Uterus (tissue), 4 donors: ENCODE measurements around the gene PSG11. TPM values are rescaled to one million over a fixed set of nuclear protein-coding genes. Genes with fewer than 3 reads are reported as not detected.
"Not testable (repeated sequence)": the region's sequence is repeated elsewhere in the genome, so short reads cannot be mapped to it uniquely, and the experiment has no call there.

ENCODE experiments used
- DNase-seq, 2 donors: peaks; one replicate each; pipeline ENCODE4 v3.0.0-alpha.2; 2019 to 2020
- H3K27ac ChIP-seq, 2 donors: fragments of 200-600 bp; sonication (generic); 1 replicate in 1 of 2; 2 replicates in 1 of 2; pipeline ENCODE4 v1.5.1; 2016 to 2018
- H3K27me3 ChIP-seq, 2 donors: fragments of 200-600 bp; sonication (generic); one replicate each; pipeline ENCODE4 v1.5.1; 2018 to 2019; ENCODE audit warnings: control low read depth in 1 of 2
- H3K36me3 ChIP-seq, 2 donors: fragments of 200-600 bp; sonication (generic); one replicate each; pipeline ENCODE4 v1.5.1; 2019; ENCODE audit warnings: control low read depth in 1 of 2
- H3K4me1 ChIP-seq, 2 donors: fragments of 200-600 bp; sonication (generic); one replicate each; pipeline ENCODE4 v1.5.1; 2018 to 2019; ENCODE audit warnings: control low read depth in 1 of 2
- H3K4me3 ChIP-seq, 2 donors: fragments of 200-600 bp; sonication (generic); 1 replicate in 1 of 2; 2 replicates in 1 of 2; pipeline ENCODE4 v1.5.1; 2018 to 2019; ENCODE audit warnings: mild to moderate bottlenecking in 1 of 2
- H3K9me3 ChIP-seq, 2 donors: fragments of 200-600 bp; sonication (generic); one replicate each; pipeline ENCODE4 v1.5.1; 2019; ENCODE audit warnings: control low read depth in 1 of 2
- POLR2A ChIP-seq, 2 donors: fragments of 450-650 bp; IDR thresholded peaks; one replicate each; pipeline ENCODE4 v1.6.1; 2016; ENCODE audit warnings: antibody characterized with exemption in 2 of 2, mild to moderate bottlenecking in 1 of 2, moderate library complexity in 1 of 2
- intact Hi-C: fragments of 100-400 bp; cut with DNase I; formaldehyde crosslinking; loops from one replicate; pipeline ENCODE4 v1.15.1; 2023; ENCODE audit warnings: low total_unique reads
- total RNA-seq, 4 donors: library from RNA; depleted of rRNA in 3 of 4; stranded (reverse); fragments of >200 nt in 3 of 4; gene quantifications; one replicate each; pipeline versions ENCODE4 v1.1.0 to v1.2.4, GENCODE V29; 2014 to 2023
- TF ChIP-seq, protein P1 (sequence below), 4 experiments: fragments of 200-600 bp in 2 of 4; fragments of 450-650 bp in 2 of 4; sonication (generic) in 2 of 4; IDR thresholded peaks; one replicate each; pipeline ENCODE4 v1.5.1; 2016 to 2019; ENCODE audit warnings: antibody characterized with exemption in 4 of 4, mild to moderate bottlenecking in 2 of 4, moderate library complexity in 1 of 4
- donor health status: DM: yes; HTN: yes; CAD: no.

The PSG11 gene
- total RNA-seq, 4 donors from 2014 or later = not detected

DNA sequence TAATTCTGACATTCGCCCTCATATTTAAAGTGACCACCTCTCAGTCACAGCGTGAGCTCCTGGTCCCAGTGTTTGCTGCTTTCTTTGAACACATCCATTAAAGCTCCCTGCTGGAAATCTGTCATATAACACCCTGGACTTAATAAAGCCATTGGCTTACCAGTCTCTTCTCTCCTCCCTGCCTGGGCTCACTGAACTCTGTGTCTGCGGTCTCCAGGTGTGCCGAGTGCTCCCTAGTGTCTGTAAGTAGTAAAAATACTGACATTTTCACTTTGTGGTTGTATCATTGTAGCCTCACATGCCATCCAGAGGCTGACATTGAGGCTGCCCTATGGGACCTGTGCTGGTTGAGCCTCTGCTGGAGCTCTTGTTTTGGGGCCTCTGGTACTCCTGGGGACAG is 2.6 kb upstream of the PSG11 start:
- no peak for DNase-seq
- Histone ChIP-seq H3K36me3 (no peaks in the 10 kb centered on the region), H3K9me3 (no peaks in the 10 kb centered on the region), H3K27ac (no peak overlapping the region), H3K27me3 (no peaks in the 10 kb centered on the region), H3K4me1 (no peaks in the 10 kb centered on the region), H3K4me3 (no peak overlapping the region)
- no peak for TF ChIP-seq POLR2A (IDR thresholded peaks at IDR 0.05)
- TF ChIP-seq, protein P1, sequence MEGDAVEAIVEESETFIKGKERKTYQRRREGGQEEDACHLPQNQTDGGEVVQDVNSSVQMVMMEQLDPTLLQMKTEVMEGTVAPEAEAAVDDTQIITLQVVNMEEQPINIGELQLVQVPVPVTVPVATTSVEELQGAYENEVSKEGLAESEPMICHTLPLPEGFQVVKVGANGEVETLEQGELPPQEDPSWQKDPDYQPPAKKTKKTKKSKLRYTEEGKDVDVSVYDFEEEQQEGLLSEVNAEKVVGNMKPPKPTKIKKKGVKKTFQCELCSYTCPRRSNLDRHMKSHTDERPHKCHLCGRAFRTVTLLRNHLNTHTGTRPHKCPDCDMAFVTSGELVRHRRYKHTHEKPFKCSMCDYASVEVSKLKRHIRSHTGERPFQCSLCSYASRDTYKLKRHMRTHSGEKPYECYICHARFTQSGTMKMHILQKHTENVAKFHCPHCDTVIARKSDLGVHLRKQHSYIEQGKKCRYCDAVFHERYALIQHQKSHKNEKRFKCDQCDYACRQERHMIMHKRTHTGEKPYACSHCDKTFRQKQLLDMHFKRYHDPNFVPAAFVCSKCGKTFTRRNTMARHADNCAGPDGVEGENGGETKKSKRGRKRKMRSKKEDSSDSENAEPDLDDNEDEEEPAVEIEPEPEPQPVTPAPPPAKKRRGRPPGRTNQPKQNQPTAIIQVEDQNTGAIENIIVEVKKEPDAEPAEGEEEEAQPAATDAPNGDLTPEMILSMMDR (IDR thresholded peaks at IDR 0.05) = no peak
- intact Hi-C loops = no loop called here

DNA sequence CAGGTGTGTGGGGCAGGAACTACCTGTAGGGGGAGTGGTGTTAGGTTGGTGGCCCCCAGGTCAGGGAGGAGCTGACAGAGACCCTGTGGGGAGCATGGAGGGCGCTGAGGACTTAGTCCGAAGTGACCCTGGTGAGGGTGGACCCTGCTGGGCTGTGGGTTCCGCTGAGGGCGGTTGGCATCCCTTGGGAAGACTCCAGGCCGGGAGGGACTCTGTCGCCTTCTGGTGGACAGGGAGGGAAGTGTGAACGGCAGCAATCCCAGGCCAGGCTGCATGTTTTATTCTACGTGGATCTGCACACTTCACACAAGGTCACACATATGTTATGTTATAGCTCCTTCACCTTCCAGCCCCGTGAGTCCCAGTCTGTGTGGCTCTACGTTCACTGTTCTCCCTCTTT is 1.7 kb upstream of the PSG11 start:
- intact Hi-C loops, H3K36me3 ChIP-seq, H3K9me3 ChIP-seq, DNase-seq, H3K4me3 ChIP-seq, H3K27ac ChIP-seq, H3K4me1 ChIP-seq, H3K27me3 ChIP-seq: not testable (repeated sequence)

DNA sequence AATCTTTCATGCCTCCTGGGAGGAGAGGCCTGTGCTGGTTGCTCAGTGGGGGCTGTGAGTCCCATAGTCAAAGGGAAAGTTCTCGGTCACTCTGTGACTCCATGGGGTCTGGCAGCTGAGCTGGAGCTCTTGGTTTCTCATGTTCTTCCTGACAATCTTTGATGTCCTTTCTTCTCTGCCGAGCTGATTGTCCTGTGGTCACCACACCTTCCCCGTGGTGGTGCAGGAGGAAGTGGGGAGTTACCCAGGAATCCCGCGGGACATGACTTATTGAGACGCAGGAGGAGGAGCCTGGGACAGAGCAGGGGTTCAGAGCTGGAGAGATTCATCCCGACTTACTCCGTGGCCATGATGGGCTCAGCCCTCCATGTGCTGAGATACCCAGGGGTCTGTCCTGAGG is 792 bp upstream of the PSG11 start:
- H3K9me3 ChIP-seq, H3K27ac ChIP-seq, H3K36me3 ChIP-seq, H3K4me1 ChIP-seq, H3K27me3 ChIP-seq, intact Hi-C loops, DNase-seq, H3K4me3 ChIP-seq: not testable (repeated sequence)

DNA sequence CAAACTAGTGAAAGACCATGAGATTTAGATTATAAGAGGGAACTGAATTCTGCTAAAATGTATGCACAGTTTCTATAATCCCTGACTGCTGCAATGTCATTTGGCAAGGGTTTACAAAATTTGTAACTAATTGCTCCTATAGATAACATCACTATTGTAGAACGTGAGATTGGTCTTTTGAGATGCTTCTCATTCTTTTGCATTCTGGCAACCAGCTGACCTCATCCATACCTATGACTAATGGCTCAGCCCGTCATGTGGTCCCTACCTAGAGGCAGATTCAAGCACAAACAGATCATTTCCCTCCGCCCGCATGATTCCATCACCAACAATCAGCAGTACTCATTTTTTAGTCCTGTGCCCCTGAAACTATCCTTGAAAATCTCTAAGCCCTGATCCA is 4.2 kb downstream of the PSG11 start:
- H3K4me1 ChIP-seq, intact Hi-C loops, H3K9me3 ChIP-seq, H3K27me3 ChIP-seq, H3K36me3 ChIP-seq, H3K27ac ChIP-seq, H3K4me3 ChIP-seq, DNase-seq: not testable (repeated sequence)

DNA sequence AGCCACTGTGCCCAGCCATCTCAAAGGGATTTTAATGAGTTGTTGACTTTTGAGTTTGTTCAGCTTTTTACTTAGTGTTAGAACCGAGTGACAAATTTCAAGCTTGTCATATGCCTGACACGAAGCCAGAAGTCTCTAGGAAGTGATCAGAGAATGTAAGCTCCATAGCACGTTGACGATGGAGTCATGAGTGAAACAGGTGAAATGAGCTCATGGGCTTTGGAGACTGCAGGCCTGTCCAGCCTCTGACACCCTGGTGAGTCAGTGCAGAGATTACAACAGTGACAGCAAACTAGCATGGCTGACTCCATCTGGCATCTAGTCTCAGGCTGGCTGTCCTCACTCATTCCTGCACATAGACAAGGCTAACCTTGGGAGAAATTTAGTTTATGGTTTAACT is 4.6 kb downstream of the PSG11 start:
- H3K27ac ChIP-seq, DNase-seq, H3K4me1 ChIP-seq, H3K27me3 ChIP-seq, H3K9me3 ChIP-seq, H3K4me3 ChIP-seq, intact Hi-C loops, H3K36me3 ChIP-seq: not testable (repeated sequence)

DNA sequence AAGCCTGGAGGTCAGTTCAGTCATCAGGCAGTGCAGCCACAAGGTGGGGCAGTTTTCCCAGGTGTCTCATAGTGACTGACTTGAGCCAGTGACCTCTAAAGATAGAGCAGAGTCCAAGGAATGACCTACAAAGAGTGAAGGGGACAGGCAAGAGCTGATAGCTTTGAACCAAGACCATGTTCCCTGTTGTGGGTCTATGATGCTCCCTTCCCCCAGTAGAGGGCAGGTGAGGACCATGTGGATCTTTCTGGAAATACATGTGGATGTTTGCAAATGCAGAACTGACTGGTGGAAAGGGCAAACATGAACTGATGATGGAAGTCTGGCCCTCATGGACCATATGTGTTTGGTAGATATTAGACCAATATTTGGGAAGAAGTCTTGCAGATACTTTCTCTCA is 6.7 kb downstream of the PSG11 start:
- DNase-seq, H3K36me3 ChIP-seq, H3K27ac ChIP-seq, H3K4me3 ChIP-seq, intact Hi-C loops, H3K9me3 ChIP-seq, H3K27me3 ChIP-seq, H3K4me1 ChIP-seq: not testable (repeated sequence)

DNA sequence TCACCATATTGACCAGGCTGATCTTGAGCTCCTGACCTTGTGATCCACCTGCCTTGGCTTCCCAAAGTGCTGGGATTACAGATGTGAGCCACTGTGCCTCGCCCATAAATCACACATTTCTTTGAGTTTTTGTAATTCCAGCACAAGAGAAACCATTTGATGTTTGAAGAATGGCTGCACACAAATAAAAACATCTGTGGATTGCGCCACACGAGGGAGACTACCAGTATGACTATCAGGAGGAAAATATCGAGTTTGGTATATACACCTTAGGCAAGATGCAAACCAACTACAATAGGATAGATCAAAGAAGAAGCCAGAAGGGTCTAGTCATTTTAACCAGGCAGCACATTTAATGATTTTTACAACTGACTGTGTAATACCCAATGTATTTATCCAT is 20.4 kb downstream of the PSG11 start:
- DNase-seq, H3K4me1 ChIP-seq, H3K36me3 ChIP-seq, intact Hi-C loops, H3K27me3 ChIP-seq, H3K9me3 ChIP-seq, H3K4me3 ChIP-seq, H3K27ac ChIP-seq: not testable (repeated sequence)

DNA sequence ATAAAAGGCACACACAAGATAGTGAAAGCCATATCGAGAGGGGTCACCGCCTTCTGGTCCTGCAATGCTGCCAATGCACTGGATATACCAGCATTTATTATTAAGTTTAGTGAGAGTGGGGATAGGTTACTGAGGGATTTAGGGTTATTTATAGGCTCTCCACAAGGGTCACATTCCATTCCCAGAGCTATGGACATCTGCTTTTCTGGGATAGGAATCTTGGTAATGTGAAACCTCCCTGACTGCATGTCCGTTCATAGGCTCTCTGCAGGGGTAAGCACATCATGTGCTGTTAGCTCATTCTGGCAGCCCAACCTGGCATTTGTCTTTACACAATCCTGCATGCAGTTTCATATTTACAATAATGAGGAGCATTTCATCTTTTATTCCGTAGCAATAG is 21.4 kb downstream of the PSG11 start:
- H3K9me3 ChIP-seq, DNase-seq, H3K4me3 ChIP-seq, H3K4me1 ChIP-seq, H3K36me3 ChIP-seq, H3K27ac ChIP-seq, H3K27me3 ChIP-seq, intact Hi-C loops: not testable (repeated sequence)

DNA sequence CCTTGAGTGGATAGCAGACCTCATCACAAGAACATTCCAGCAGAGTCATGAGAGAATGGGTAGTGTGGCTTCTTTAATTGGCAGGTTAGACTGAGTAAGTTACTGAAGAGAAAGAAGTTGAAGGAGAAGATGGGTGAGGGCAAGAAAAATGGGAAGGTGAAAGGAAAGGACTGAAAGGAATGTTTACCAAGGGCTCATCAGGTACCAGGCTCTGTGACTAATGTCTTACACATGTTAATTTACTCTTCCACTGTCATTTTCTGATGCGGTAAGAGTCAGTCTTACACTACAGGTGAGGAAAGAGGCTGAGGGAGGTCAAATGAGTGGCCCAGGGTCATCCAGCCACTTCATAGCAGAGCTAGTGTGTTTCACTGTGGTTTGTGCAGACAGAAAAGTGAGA is 22.6 kb downstream of the PSG11 start:
- H3K4me1 ChIP-seq, H3K9me3 ChIP-seq, H3K36me3 ChIP-seq, H3K27me3 ChIP-seq, intact Hi-C loops, H3K27ac ChIP-seq, DNase-seq, H3K4me3 ChIP-seq: not testable (repeated sequence)

DNA sequence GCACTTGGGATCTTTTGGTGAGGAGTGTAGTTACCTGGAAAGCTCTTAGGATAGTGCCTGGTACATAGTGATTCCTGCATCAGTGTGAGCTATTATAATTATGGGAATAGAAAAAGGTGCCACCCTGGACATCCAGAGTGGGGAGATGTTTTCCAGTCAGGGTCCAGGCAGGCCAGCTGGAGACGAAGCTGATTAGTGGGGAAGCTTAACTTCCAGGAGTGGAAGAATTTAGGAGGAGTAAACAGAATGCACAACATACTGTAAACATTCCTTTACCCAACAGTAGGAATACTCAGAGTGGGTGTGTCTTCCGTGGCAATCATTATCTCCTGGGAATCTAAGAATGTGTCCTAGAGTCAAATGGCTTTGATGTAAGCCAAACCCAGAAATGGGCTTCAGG is 23.3 kb downstream of the PSG11 start:
- H3K27ac ChIP-seq, H3K4me1 ChIP-seq, H3K27me3 ChIP-seq, H3K36me3 ChIP-seq, DNase-seq, intact Hi-C loops, H3K4me3 ChIP-seq, H3K9me3 ChIP-seq: not testable (repeated sequence)

DNA sequence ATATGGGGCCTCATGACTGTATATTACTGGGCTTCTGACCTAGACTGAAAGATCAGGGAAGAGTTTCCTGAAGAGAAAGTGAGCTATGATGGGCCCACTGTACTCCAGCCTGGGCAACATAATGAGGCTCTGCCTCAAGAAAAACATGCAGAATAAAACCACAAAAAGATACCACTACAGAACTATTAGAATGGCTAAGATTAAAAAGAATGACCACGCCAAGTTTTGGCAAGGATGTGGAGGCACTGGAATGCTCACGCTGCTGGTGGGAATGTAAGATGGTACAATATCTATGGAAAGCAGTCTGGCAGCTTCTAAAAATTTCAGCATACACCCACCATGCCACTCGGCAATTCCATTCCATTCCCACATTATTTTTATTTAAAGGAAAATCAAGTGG is 30.1 kb downstream of the PSG11 start:
- DNase-seq, H3K4me3 ChIP-seq, H3K27me3 ChIP-seq, H3K36me3 ChIP-seq, H3K27ac ChIP-seq, H3K4me1 ChIP-seq, intact Hi-C loops, H3K9me3 ChIP-seq: not testable (repeated sequence)

DNA sequence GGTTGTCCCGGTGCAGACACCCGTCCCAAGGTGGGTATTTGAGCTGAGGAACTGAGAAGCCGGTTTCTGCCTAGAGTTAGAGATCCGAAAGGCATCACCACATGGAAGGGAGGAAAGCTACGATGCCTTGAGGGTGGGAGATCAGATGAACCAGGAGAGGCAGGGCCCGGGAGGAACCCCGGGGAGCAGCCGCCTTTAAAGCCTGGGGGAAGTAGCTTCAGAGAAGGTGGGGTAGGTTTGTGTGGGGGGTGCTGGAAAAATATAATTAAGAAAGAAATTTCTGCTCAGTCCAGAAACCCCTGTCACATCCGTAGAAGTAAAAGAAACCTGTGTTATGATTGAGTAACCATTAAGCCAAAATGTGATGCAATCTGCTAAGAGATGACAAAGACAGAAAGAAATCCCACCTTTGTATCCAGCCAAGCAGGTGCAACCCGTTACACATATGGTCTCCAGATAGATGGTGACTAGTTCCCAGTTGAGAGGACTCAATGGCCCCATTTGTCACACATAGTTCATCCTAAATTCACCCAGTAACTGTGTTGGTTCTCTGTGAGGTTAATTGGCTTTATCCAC is 34.2 kb downstream of the PSG11 start:
- H3K4me1 ChIP-seq, H3K27me3 ChIP-seq, H3K27ac ChIP-seq, H3K9me3 ChIP-seq, H3K36me3 ChIP-seq, intact Hi-C loops, DNase-seq, H3K4me3 ChIP-seq: not testable (repeated sequence)
